Measurements from ENCODE around the gene C19orf53.

GRCh38 chr19:13744174-13744573 is 30.1 kb upstream of the C19orf53 start:
- no peak for TF ChIP-seq CTCF (conservative IDR thresholded peaks at IDR 0.05)
- TF ChIP-seq ZFX (IDR thresholded peaks at IDR 0.05): no peak

Data from C4-2B (cell line).